Endothelial cell of umbilical vein (primary cell): ENCODE measurements around the gene AMER2. TPM values are rescaled to one million over a fixed set of nuclear protein-coding genes. Genes with fewer than 3 reads are reported as not detected.

Experiments used
- BruUV-seq: library from RNA; stranded (reverse); fragments of 400-500 nt; replicated peaks from 2 replicates; lab custom pipeline; 2021; lab: Mats Ljungman, UMichigan
- CTCF ChIA-PET: fragments of 300-600, 350-600 bp; sonication (Branson Sonifier 250); formaldehyde crosslinking; loops from one replicate; lab custom pipeline; 2021; ENCODE audit warnings: antibody characterized with exemption, inconsistent platforms; lab: Charles Lee
- POLR2A ChIA-PET: fragments of 300-600, 350-600 bp; sonication (Branson Sonifier 250); formaldehyde crosslinking; loops from one replicate; lab custom pipeline; 2021; ENCODE audit warnings: antibody characterized with exemption, inconsistent platforms; lab: Charles Lee
- DNase-seq: peaks from one replicate; pipeline ENCODE4 v3.0.0-alpha.2; 2011; ENCODE audit warnings: low read depth, low spot score
- FAIRE-seq: peaks from 2 replicates; lab custom pipeline; 2011; peaks lifted over from hg19 to GRCh38; lab: Jason Lieb, UNC
- H2AFZ ChIP-seq: 2 replicates; pipeline ENCODE4 v1.6.0; 2012; ENCODE audit warnings: low read depth, low read length, control low read depth, inconsistent platforms
- H3K27ac ChIP-seq: 2 replicates; pipeline ENCODE4 v1.5.1; 2011; ENCODE audit warnings: low read depth, mild to moderate bottlenecking, control low read depth, low read length, moderate library complexity; ENCODE audit not compliant: insufficient read depth
- H3K27me3 ChIP-seq, 2 experiments: 2 replicates each; pipeline versions ENCODE4 v1.6.0 to v1.6.1; 2011; ENCODE audit warnings: low read length in 2 of 2, mixed read lengths in 1 of 2; ENCODE audit not compliant: control insufficient read depth in 2 of 2, insufficient read depth in 2 of 2
- H3K36me3 ChIP-seq, 2 experiments: 2 replicates in 1 of 2; 3 replicates in 1 of 2; pipeline ENCODE4 v1.5.1; 2011; ENCODE audit warnings: low read length in 2 of 2, mild to moderate bottlenecking in 1 of 2, moderate library complexity in 1 of 2; ENCODE audit not compliant: control insufficient read depth in 2 of 2, insufficient read depth in 2 of 2; ENCODE audit errors: extremely low read depth in 1 of 2
- H3K4me1 ChIP-seq: 3 replicates; pipeline ENCODE4 v1.5.1; 2011; ENCODE audit warnings: mild to moderate bottlenecking, low read length; ENCODE audit not compliant: control insufficient read depth, insufficient read depth; ENCODE audit errors: extremely low read depth
- H3K4me2 ChIP-seq: 2 replicates; pipeline ENCODE4 v1.6.1; 2011; ENCODE audit warnings: low read length, control low read depth, mixed read lengths; ENCODE audit not compliant: insufficient read depth
- H3K4me3 ChIP-seq, 3 experiments: fragments of 200-600 bp in 1 of 3; sonication (generic), shearing (Covaris generic) in 1 of 3; replicated peaks in 1 of 3; 2 replicates each; pipeline ENCODE4 v1.5.1; 2011 to 2016; ENCODE audit warnings: control low read depth in 3 of 3, low read length in 3 of 3, mild to moderate bottlenecking in 2 of 3, inconsistent platforms in 1 of 3, low read depth in 1 of 3, moderate library complexity in 1 of 3; ENCODE audit not compliant: insufficient read depth in 1 of 3
- H3K79me2 ChIP-seq: 2 replicates; pipeline ENCODE4 v1.6.0; 2012; ENCODE audit warnings: low read length, inconsistent platforms; ENCODE audit not compliant: control insufficient read depth, insufficient read depth
- H3K9ac ChIP-seq: replicated peaks from 2 replicates; pipeline ENCODE3; 2011; ENCODE audit warnings: low read length, control low read depth; ENCODE audit not compliant: insufficient read depth; ENCODE audit errors: extremely low read depth
- H3K9me1 ChIP-seq: replicated peaks from 3 replicates; pipeline ENCODE4 v1.6.0; 2011; ENCODE audit warnings: mild to moderate bottlenecking, low read length; ENCODE audit not compliant: control insufficient read depth, insufficient read depth; ENCODE audit errors: extremely low read depth
- H3K9me3 ChIP-seq: replicated peaks from 2 replicates; pipeline ENCODE4 v1.5.1; 2012; ENCODE audit warnings: low read length, inconsistent platforms; ENCODE audit not compliant: control insufficient read depth, insufficient read depth
- H4K20me1 ChIP-seq: replicated peaks from 2 replicates; pipeline ENCODE3; 2011; ENCODE audit warnings: mild to moderate bottlenecking, low read length; ENCODE audit not compliant: control insufficient read depth, insufficient read depth; ENCODE audit errors: extremely low read depth
- EZH2 ChIP-seq: IDR thresholded peaks from 2 replicates; pipeline ENCODE4 v1.6.1; 2012; ENCODE audit warnings: borderline replicate concordance, low read depth, mild to moderate bottlenecking, moderate library complexity, low read length, inconsistent platforms; ENCODE audit not compliant: severe bottlenecking
- FOS ChIP-seq: IDR thresholded peaks from 2 replicates; pipeline ENCODE4 v1.6.1; 2011; ENCODE audit warnings: mild to moderate bottlenecking, low read length, moderate library complexity, borderline replicate concordance; ENCODE audit not compliant: insufficient read depth
- GATA2 ChIP-seq: IDR thresholded peaks from 2 replicates; pipeline ENCODE4 v1.7.0; 2011; ENCODE audit warnings: low read depth, mild to moderate bottlenecking, moderate library complexity, mixed read lengths, low read length; ENCODE audit not compliant: insufficient read length, insufficient read depth
- JUN ChIP-seq: IDR thresholded peaks from 2 replicates; pipeline ENCODE4 v1.6.1; 2011; ENCODE audit warnings: borderline replicate concordance, low read depth; ENCODE audit not compliant: insufficient read length, insufficient read depth
- MYC ChIP-seq: IDR thresholded peaks from one replicate; pipeline ENCODE4 v1.6.1; 2011; ENCODE audit warnings: mild to moderate bottlenecking, low read depth, low read length
- POLR2A ChIP-seq: IDR thresholded peaks from 2 replicates; pipeline ENCODE4 v1.6.1; 2012; ENCODE audit warnings: low read depth, mild to moderate bottlenecking, control low read depth, low read length
- POLR2AphosphoS5 ChIP-seq: IDR thresholded peaks from 2 replicates; pipeline ENCODE4 v1.6.1; 2012; ENCODE audit warnings: low read depth, mild to moderate bottlenecking, control low read depth, low read length, moderate library complexity; ENCODE audit not compliant: insufficient read depth
- dilution Hi-C: fragments of 300-500 bp; cut with MboI; formaldehyde crosslinking; loops from one replicate; pipeline ENCODE4 v1.15.0; 2019; ENCODE audit warnings: low sequenced_read_pairs; ENCODE audit not compliant: extremely low pct_ligation_motif_present
- intact Hi-C: fragments of 100-400 bp; cut with micrococcal nuclease; formaldehyde crosslinking; loops from one replicate; pipeline ENCODE4 v1.10.0; 2022
- polyA plus RNA-seq, 4 experiments: library from polyadenylated mRNA; depleted of rRNA in 3 of 4; stranded (reverse) in 3 of 4; unstranded in 1 of 4; fragments of >200 nt; gene quantifications; 2 replicates each; pipeline versions ENCODE4 v1.2.1 to v1.2.3, GENCODE V29; 2011 to 2012; ENCODE audit warnings: missing spikeins in 1 of 4
- total RNA-seq: library from RNA; stranded (reverse); gene quantifications from 2 replicates; pipeline ENCODE4 v1.2.3, GENCODE V29; 2021
- TF ChIP-seq, protein P1 (sequence below): IDR thresholded peaks from 2 replicates; pipeline ENCODE4 v1.6.1; 2011; ENCODE audit not compliant: insufficient read depth, insufficient read length
- TF ChIP-seq, protein P2 (sequence below), 2 donors: IDR thresholded peaks; 1 replicate in 1 of 2; 2 replicates in 1 of 2; pipeline ENCODE4 v1.5.1; 2011; ENCODE audit warnings: low read length in 2 of 2, mild to moderate bottlenecking in 2 of 2, moderate library complexity in 2 of 2, control low read depth in 1 of 2, inconsistent platforms in 1 of 2, low read depth in 1 of 2; ENCODE audit not compliant: insufficient read depth in 1 of 2; ENCODE audit errors: extremely low read depth in 1 of 2

AMER2 gene
- total and polyA plus RNA-seq, 2 donors (not counting 3 experiments of a cell fraction or from before 2014, with no cell fraction given): not detected

DNA sequence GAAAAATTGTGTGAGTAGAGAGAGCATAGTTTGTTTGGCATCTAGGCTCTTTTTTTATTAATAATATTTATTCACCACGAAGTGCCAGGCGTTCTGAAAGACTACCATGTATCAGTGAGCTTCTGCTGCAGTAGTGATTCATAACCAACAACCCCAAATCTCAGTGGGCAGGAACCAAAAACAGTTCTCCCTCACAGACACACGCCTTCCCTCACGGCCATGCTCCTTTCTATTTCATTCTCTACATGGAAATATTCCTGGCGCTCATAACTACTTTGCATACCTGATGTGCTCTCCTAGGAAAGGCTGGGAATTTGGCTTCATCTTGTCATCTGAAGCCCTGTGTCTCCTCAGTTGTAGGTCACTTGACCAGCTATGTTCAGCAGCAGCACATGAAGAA lies 26.6 kb upstream of the AMER2 start:
- Histone ChIP-seq H3K4me1 (no peaks in the 10 kb centered on the region), H3K4me3 (no peak overlapping the region), H3K9me1 (no peaks in the 10 kb centered on the region), H3K36me3 (no peaks in the 10 kb centered on the region), H3K9ac (no peak overlapping the region), H2AFZ (no peak overlapping the region), H3K79me2 (no peaks in the 10 kb centered on the region), H4K20me1 (no peaks in the 10 kb centered on the region), H3K27ac (no peak overlapping the region), H3K4me2 (no peak overlapping the region), H3K9me3 (no peaks in the 10 kb centered on the region), H3K27me3 (no peaks in the 10 kb centered on the region)
- dilution Hi-C loops: no loop called here
- no TSS peak for BruUV-seq
- DNase-seq (no peak), FAIRE-seq (no peak)
- ChIA-PET CTCF (no interaction called here), POLR2A (no interaction called here)
- no peak for TF ChIP-seq GATA2
- TF ChIP-seq JUN: no peak
- TF ChIP-seq POLR2AphosphoS5: no peak
- TF ChIP-seq, protein P1, sequence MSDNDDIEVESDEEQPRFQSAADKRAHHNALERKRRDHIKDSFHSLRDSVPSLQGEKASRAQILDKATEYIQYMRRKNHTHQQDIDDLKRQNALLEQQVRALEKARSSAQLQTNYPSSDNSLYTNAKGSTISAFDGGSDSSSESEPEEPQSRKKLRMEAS: no peak
- TF ChIP-seq POLR2A: no peak
- no peak for TF ChIP-seq MYC
- TF ChIP-seq FOS: no peak
- TF ChIP-seq EZH2: no peak
- TF ChIP-seq, protein P2, sequence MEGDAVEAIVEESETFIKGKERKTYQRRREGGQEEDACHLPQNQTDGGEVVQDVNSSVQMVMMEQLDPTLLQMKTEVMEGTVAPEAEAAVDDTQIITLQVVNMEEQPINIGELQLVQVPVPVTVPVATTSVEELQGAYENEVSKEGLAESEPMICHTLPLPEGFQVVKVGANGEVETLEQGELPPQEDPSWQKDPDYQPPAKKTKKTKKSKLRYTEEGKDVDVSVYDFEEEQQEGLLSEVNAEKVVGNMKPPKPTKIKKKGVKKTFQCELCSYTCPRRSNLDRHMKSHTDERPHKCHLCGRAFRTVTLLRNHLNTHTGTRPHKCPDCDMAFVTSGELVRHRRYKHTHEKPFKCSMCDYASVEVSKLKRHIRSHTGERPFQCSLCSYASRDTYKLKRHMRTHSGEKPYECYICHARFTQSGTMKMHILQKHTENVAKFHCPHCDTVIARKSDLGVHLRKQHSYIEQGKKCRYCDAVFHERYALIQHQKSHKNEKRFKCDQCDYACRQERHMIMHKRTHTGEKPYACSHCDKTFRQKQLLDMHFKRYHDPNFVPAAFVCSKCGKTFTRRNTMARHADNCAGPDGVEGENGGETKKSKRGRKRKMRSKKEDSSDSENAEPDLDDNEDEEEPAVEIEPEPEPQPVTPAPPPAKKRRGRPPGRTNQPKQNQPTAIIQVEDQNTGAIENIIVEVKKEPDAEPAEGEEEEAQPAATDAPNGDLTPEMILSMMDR (IDR thresholded peaks at IDR 0.05; ENCODE audit: extremely low read depth in 1 of 2, insufficient read depth in 1 of 2, low read depth in 1 of 2, low read length in 2 of 2): no peak
- intact Hi-C loops: no loop called here
